ENCODE results near the gene MADD.
"Not testable (repeated sequence)": the region's sequence is repeated elsewhere in the genome, so short reads cannot be mapped to it uniquely, and the experiment has no call there.

Gene MADD

GRCh38 chr11:47314992-47315391 is 45.1 kb downstream of the MADD start:
- Histone ChIP-seq H3K4me1 (ENCODE audit: control insufficient read depth, insufficient read depth, low read length) (no peaks in the 10 kb centered on the region), H3K9ac (ENCODE audit: low read length) (no peak overlapping the region), H3K27me3 (ENCODE audit: control insufficient read depth, insufficient read depth, low read length) (no peaks in the 10 kb centered on the region), H3K9me3 (ENCODE audit: control insufficient read depth, low read length) (no peaks in the 10 kb centered on the region), H3K36me3 (ENCODE audit: control insufficient read depth, insufficient read depth, low read length) (no peaks in the 10 kb centered on the region), H3K4me3 (ENCODE audit: low read length) (no peak overlapping the region)

DNA sequence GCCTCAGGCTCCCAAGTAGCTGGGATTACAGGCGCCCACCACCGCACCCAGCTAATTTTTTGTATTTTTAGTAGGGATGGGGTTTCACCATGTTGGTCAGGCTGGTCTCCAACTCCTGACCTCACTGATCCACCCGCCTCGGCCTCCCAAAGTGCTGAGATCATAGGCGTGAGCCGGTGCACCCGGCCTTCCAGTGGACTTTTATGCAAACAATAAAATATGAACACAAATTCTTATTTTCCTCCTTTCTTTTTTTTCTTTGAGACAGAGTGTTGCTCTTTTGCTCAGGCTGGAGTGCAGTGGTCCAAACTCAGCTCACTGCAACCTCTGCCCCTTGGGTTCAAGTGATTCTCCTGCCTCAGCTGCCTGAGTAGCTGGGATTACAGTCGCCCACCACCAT is 46.6 kb downstream of the MADD start:
- H3K36me3 ChIP-seq (ENCODE audit: control insufficient read depth, insufficient read depth, low read length); H3K9me3 ChIP-seq (ENCODE audit: control insufficient read depth, low read length); H3K4me1 ChIP-seq (ENCODE audit: control insufficient read depth, insufficient read depth, low read length); H3K27me3 ChIP-seq (ENCODE audit: control insufficient read depth, insufficient read depth, low read length); H3K4me3 ChIP-seq (ENCODE audit: low read length); H3K9ac ChIP-seq (ENCODE audit: low read length): not testable (repeated sequence)

GRCh38 chr11:47317064-47317828 is 47.3 kb downstream of the MADD start:
- Histone ChIP-seq H3K4me1 (ENCODE audit: control insufficient read depth, insufficient read depth, low read length) (no peaks in the 10 kb centered on the region), H3K27me3 (ENCODE audit: control insufficient read depth, insufficient read depth, low read length) (no peaks in the 10 kb centered on the region), H3K9me3 (ENCODE audit: control insufficient read depth, low read length) (no peaks in the 10 kb centered on the region), H3K4me3 (ENCODE audit: low read length) (no peak overlapping the region), H3K9ac (ENCODE audit: low read length) (no peak overlapping the region), H3K36me3 (ENCODE audit: control insufficient read depth, insufficient read depth, low read length) (no peaks in the 10 kb centered on the region)

DNA sequence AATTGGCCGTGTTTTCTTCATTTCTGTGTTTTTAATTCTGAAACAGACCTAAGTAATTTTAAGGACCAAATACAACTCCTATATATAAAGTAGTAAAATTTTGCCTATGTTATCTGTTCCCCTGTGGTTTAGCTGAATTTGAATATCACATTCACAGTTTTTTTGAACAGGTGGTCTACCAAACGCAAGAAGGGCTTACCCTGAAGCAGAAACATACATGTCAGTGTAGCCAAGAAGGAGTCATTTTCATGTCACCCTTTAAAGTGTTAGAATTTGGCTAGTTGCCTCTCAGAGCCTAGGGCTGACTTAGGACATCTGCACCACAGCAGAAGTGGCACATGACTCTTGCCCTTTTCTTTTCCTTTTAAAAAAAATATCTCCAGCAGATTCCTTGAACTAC is 48.2 kb downstream of the MADD start:
- H3K9me3 ChIP-seq (ENCODE audit: control insufficient read depth, low read length): no peaks in the 10 kb centered on the region
- no peak overlapping the region for H3K4me3 ChIP-seq (ENCODE audit: low read length)
- no peak overlapping the region for H3K9ac ChIP-seq (ENCODE audit: low read length)
- H3K27me3 ChIP-seq (ENCODE audit: control insufficient read depth, insufficient read depth, low read length): no peaks in the 10 kb centered on the region
- no peaks in the 10 kb centered on the region for H3K4me1 ChIP-seq (ENCODE audit: control insufficient read depth, insufficient read depth, low read length)
- H3K36me3 ChIP-seq (ENCODE audit: control insufficient read depth, insufficient read depth, low read length): no peaks in the 10 kb centered on the region

DNA sequence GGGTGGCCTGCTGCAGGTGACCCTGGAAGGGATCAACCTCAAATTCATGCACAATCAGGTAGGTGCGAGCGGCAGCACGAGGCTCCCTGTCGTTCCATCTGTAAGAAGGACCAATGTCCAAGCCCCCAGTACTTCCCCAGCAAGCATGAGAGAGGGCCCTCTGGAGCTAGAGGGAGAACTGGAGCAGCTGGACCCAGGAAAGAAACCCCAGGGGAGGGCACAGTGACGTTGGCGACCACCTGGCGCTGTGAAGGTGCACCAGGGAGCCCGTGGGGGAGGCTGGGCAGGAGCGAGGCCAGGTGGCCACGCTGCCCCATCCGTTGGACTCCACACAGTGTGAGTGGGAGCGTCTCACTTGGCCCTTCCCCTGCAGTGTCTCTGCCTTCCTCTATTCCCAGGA is 54.6 kb downstream of the MADD start:
- Histone ChIP-seq H3K4me3 (ENCODE audit: low read length) (no peak overlapping the region), H3K4me1 (ENCODE audit: control insufficient read depth, insufficient read depth, low read length) (peaks cover 19% of the 10 kb centered on the region), H3K27me3 (ENCODE audit: control insufficient read depth, insufficient read depth, low read length) (no peaks in the 10 kb centered on the region), H3K9ac (ENCODE audit: low read length) (no peak overlapping the region), H3K36me3 (ENCODE audit: control insufficient read depth, insufficient read depth, low read length) (peaks cover 21% of the 10 kb centered on the region), H3K9me3 (ENCODE audit: control insufficient read depth, low read length) (no peaks in the 10 kb centered on the region)

- Histone ChIP-seq H3K9me3 (ENCODE audit: control insufficient read depth, low read length) (no peaks in the 10 kb centered on the region), H3K27me3 (ENCODE audit: control insufficient read depth, insufficient read depth, low read length) (no peaks in the 10 kb centered on the region), H3K4me1 (ENCODE audit: control insufficient read depth, insufficient read depth, low read length) (peaks cover 28% of the 10 kb centered on the region), H3K36me3 (ENCODE audit: control insufficient read depth, insufficient read depth, low read length) (peaks cover 21% of the 10 kb centered on the region), H3K9ac (ENCODE audit: low read length) (no peak overlapping the region), H3K4me3 (ENCODE audit: low read length) (no peak overlapping the region)
Measured at GRCh38 chr11:47325271-47326041, 55.5 kb downstream of the MADD start.

GRCh38 chr11:47326198-47326597 is 56.3 kb downstream of the MADD start:
- H3K4me3 ChIP-seq (ENCODE audit: low read length): no peak overlapping the region
- H3K36me3 ChIP-seq (ENCODE audit: control insufficient read depth, insufficient read depth, low read length): peaks cover 21% of the 10 kb centered on the region
- peaks cover 36% of the 10 kb centered on the region for H3K4me1 ChIP-seq (ENCODE audit: control insufficient read depth, insufficient read depth, low read length)
- no peaks in the 10 kb centered on the region for H3K9me3 ChIP-seq (ENCODE audit: control insufficient read depth, low read length)
- no peak overlapping the region for H3K9ac ChIP-seq (ENCODE audit: low read length)
- H3K27me3 ChIP-seq (ENCODE audit: control insufficient read depth, insufficient read depth, low read length): no peaks in the 10 kb centered on the region

DNA sequence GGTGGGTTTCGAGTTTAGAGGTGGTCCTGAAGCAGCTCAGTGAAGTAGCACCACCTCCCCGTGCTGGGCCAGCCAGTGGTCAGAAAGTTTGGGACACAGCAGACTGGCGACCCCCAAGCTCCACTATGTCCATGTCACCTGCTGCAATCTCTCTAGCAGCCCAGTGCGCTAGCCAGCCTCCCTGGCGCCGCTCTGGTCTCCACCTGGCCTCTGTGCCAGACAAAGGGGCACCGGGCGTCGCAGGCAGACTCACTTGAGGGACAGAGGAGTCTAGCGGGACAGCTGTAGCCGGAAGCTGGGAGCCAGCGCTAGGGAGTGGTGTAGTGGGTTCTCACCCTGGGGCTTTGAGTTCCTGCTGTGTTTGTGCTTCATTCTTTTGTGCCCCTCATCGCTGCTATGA is 57.1 kb downstream of the MADD start:
- Histone ChIP-seq H3K9me3 (ENCODE audit: control insufficient read depth, low read length) (no peaks in the 10 kb centered on the region), H3K4me1 (ENCODE audit: control insufficient read depth, insufficient read depth, low read length) (peaks cover 44% of the 10 kb centered on the region), H3K36me3 (ENCODE audit: control insufficient read depth, insufficient read depth, low read length) (peaks cover 21% of the 10 kb centered on the region), H3K27me3 (ENCODE audit: control insufficient read depth, insufficient read depth, low read length) (no peaks in the 10 kb centered on the region), H3K9ac (ENCODE audit: low read length) (no peak overlapping the region), H3K4me3 (ENCODE audit: low read length) (no peak overlapping the region)

GRCh38 chr11:47327949-47328348 is 58.0 kb downstream of the MADD start:
- Histone ChIP-seq H3K36me3 (ENCODE audit: control insufficient read depth, insufficient read depth, low read length) (peaks cover 21% of the 10 kb centered on the region), H3K27me3 (ENCODE audit: control insufficient read depth, insufficient read depth, low read length) (no peaks in the 10 kb centered on the region)

GRCh38 chr11:47328449-47329390 is 58.8 kb downstream of the MADD start:
- H3K36me3 ChIP-seq (ENCODE audit: control insufficient read depth, insufficient read depth, low read length): peaks cover 21% of the 10 kb centered on the region
- H3K4me3 ChIP-seq (ENCODE audit: low read length): no peak overlapping the region
- H3K27me3 ChIP-seq (ENCODE audit: control insufficient read depth, insufficient read depth, low read length): no peaks in the 10 kb centered on the region
- H3K9ac ChIP-seq (ENCODE audit: low read length): no peak overlapping the region
- H3K9me3 ChIP-seq (ENCODE audit: control insufficient read depth, low read length): no peaks in the 10 kb centered on the region
- H3K4me1 ChIP-seq (ENCODE audit: control insufficient read depth, insufficient read depth, low read length): peaks cover 57% of the 10 kb centered on the region

More at GRCh38 chr11:47327949-47328348, 58.0 kb downstream of the MADD start:
- Histone ChIP-seq H3K9me3 (ENCODE audit: control insufficient read depth, low read length) (no peaks in the 10 kb centered on the region), H3K4me3 (ENCODE audit: low read length) (no peak overlapping the region), H3K9ac (ENCODE audit: low read length) (no peak overlapping the region), H3K4me1 (ENCODE audit: control insufficient read depth, insufficient read depth, low read length) (peaks cover 52% of the 10 kb centered on the region)

GRCh38 chr11:47329431-47329986 is 59.6 kb downstream of the MADD start:
- Histone ChIP-seq H3K4me3 (ENCODE audit: low read length) (no peak overlapping the region), H3K9ac (ENCODE audit: low read length) (no peak overlapping the region), H3K36me3 (ENCODE audit: control insufficient read depth, insufficient read depth, low read length) (peaks cover 21% of the 10 kb centered on the region), H3K9me3 (ENCODE audit: control insufficient read depth, low read length) (no peaks in the 10 kb centered on the region), H3K4me1 (ENCODE audit: control insufficient read depth, insufficient read depth, low read length) (peaks cover 57% of the 10 kb centered on the region), H3K27me3 (ENCODE audit: control insufficient read depth, insufficient read depth, low read length) (no peaks in the 10 kb centered on the region)

Measured in mucosa of stomach (tissue), 1 donor.